Fibroblast of pulmonary artery (primary cell): ENCODE results near the gene TM7SF2.
"Not testable (repeated sequence)": the region's sequence is repeated elsewhere in the genome, so short reads cannot be mapped to it uniquely, and the experiment has no call there.

Source experiments
- DNase-seq: peaks from one replicate; pipeline ENCODE4 v3.0.0-alpha.2; 2010; ENCODE audit warnings: low read depth
- H3K4me3 ChIP-seq: replicated peaks from 2 replicates; pipeline ENCODE4 v1.5.1; 2011; ENCODE audit warnings: low read depth, mild to moderate bottlenecking, control low read depth, low read length, moderate library complexity
- TF ChIP-seq, protein P1 (sequence below): IDR thresholded peaks from 2 replicates; pipeline ENCODE4 v1.5.1; 2011; ENCODE audit warnings: mild to moderate bottlenecking, control low read depth, low read length, inconsistent platforms; ENCODE audit errors: missing control alignments

The TM7SF2 gene

GRCh38 chr11:65118097-65118837, 6.6 kb downstream of the TM7SF2 start:
- DNase-seq = no peak
- H3K4me3 ChIP-seq = no peak overlapping the region
- TF ChIP-seq, protein P1, sequence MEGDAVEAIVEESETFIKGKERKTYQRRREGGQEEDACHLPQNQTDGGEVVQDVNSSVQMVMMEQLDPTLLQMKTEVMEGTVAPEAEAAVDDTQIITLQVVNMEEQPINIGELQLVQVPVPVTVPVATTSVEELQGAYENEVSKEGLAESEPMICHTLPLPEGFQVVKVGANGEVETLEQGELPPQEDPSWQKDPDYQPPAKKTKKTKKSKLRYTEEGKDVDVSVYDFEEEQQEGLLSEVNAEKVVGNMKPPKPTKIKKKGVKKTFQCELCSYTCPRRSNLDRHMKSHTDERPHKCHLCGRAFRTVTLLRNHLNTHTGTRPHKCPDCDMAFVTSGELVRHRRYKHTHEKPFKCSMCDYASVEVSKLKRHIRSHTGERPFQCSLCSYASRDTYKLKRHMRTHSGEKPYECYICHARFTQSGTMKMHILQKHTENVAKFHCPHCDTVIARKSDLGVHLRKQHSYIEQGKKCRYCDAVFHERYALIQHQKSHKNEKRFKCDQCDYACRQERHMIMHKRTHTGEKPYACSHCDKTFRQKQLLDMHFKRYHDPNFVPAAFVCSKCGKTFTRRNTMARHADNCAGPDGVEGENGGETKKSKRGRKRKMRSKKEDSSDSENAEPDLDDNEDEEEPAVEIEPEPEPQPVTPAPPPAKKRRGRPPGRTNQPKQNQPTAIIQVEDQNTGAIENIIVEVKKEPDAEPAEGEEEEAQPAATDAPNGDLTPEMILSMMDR = no peak

DNA sequence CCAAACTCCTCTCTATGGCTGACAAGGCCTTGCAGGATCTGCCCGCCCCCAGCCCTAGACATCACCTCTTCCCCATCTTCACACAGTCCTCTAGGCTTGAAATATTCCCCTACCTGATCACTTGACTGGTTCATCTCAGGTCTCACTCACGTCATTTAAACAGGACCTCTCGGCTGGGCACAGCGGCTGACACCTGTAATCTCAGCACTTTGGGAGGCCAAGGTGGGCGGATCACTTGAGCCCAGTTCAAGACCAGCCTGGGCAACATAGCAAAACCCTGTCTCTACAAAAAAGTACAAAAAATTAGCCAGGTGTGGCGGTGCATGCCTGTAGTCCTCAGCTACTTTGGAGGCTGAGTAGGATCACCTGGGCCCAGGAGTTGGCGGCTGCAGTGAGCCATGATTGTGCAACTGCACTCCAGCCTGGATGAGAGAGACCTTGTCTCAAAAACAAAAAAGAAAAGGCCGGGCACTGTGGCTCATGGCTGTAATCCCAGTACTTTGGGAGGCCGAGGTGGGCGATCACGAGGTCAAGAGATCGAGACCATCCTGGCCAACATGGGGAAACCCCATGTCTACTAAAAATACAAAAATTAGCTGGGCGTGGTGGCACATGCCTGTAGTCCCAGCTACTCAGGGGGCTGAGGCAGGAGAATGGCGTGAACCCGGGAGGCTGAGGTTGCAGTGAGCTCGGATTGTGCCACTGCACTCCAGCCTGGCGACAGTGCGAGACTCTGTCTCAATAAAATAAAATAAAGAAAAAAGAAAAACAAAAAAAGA, 7.4 kb downstream of the TM7SF2 start:
- not testable (repeated sequence) for DNase-seq, H3K4me3 ChIP-seq

GRCh38 chr11:65119670-65119995, 8.0 kb downstream of the TM7SF2 start:
- TF ChIP-seq, protein P1 = no peak
- no peak for DNase-seq
- H3K4me3 ChIP-seq = no peak overlapping the region

DNA sequence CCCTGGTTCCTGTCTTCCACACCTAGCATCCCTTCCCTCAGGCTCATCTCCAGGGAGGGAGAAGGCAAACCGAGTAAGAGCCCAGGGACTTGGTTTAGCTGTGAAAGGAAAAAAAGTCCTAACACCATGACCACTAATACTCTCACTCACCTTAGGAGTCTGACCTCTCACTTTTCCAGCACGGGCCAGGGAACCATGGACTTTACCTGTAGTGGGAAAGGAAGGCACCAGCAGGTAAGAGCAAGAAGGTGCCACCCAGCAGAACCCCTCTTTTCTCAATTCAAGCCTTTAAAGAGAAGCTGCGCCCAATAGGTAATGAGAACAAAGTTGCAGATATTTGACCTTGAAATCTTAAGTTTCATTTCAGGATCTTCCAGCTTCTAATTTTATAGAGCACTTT, 9.2 kb downstream of the TM7SF2 start:
- DNase-seq = no peak
- TF ChIP-seq, protein P1 = no peak
- H3K4me3 ChIP-seq = peak overlapping the region; percentile 84

- no peak for DNase-seq
- peak overlapping the region; percentile 84 for H3K4me3 ChIP-seq
- TF ChIP-seq, protein P1 = no peak
These were observed 9.8 kb downstream of the TM7SF2 start for GRCh38 chr11:65121447-65121864.

DNA sequence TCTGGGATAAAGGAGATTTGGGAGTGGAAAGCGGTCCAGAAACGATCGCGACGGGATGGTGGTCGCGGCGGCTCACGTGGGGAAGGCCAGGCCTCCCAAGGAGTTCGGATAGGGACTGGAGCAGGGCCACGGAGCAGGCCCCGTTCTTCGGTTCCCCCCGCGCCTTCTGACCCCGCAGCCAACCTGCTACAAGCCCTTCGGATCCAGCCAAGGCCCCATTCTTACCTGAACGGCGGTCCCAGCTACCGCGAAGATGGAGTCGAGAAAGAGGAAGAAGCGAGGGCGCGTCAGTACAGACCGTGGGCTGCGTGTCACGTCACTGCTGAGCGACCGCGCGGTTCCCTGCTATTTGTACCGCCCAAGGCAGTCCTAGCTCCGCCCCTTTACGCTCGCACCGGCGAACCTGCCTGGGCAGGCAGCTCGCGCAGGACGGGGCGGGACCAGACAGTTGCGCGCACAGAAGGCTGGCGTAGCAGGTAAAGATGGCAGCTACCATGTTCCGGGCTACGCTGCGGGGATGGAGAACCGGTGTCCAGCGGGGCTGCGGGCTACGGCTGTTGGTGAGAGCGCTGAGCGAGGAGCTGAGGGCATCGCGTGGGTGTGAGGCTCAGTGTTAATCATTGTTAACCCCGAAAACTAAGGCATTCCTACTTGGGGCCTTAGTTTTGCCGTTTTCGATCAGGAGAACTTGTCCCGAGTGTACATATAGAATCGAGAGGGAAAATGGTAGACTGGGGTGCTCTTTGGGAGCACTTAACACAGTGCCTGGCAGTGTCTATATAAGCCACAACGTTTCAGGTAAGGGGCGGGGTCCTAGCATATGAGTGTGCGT, 10.4 kb downstream of the TM7SF2 start, which contains the start of the genes FAU and MRPL49:
Gene FAU (minus strand): TSS at position 270 of the 832 bp plus-strand sequence. CDS start 321 bp downstream, outside the sequence.
Gene MRPL49 (plus strand): TSS at position 457 of the 832 bp plus-strand sequence. CDS start 26 bp downstream, at position 483.
- H3K4me3 ChIP-seq = peak within 1 kb of the TSS; percentile 84
- TF ChIP-seq, protein P1 = no peak
- DNase-seq = peak; percentile 98
